IMR-90 (cell line): ENCODE measurements around the gene PCDH1. TPM values are rescaled to one million over a fixed set of nuclear protein-coding genes. Genes with fewer than 3 reads are reported as not detected.

Experiments used
- ATAC-seq: fragments of 200-7000 bp; cut with Tn5 transposase; 2 replicates; pipeline ENCODE4 v1.9.1; 2020; ENCODE audit warnings: low read depth, mild to moderate bottlenecking, moderate library complexity
- BruUV-seq: library from RNA; stranded (reverse); fragments of 400-500 nt; replicated peaks from 2 replicates; lab custom pipeline; 2021; lab: Mats Ljungman, UMichigan
- CTCF ChIA-PET: fragments of 300-600 bp; formaldehyde crosslinking; extraction: SDS; loops from one replicate; lab custom pipeline; 2021; ENCODE audit warnings: antibody characterized with exemption; lab: Yijun Ruan, JAX
- POLR2A ChIA-PET: fragments of 300-600 bp; sonication (Branson Sonifier 250); formaldehyde crosslinking; loops from one replicate; lab custom pipeline; 2022; ENCODE audit warnings: antibody characterized with exemption; ENCODE audit not compliant: unreplicated experiment; lab: Charles Lee
- DNase-seq: peaks from one replicate; pipeline ENCODE4 v3.0.0; 2013
- H2AFZ ChIP-seq: replicated peaks from 2 replicates; pipeline ENCODE3; 2013; ENCODE audit warnings: low read length, mild to moderate bottlenecking; ENCODE audit not compliant: poor library complexity
- H2AK5ac ChIP-seq: 2 replicates; pipeline ENCODE4 v1.6.1; 2013; ENCODE audit warnings: low read depth, low read length, inconsistent platforms
- H2AK9ac ChIP-seq: replicated peaks from 2 replicates; pipeline ENCODE3; 2013; ENCODE audit warnings: mild to moderate bottlenecking, low read depth, low read length, moderate library complexity; ENCODE audit not compliant: poor library complexity
- H2BK120ac ChIP-seq: 2 replicates; pipeline ENCODE4 v1.6.1; 2013; ENCODE audit warnings: low read depth, low read length, inconsistent platforms
- H2BK15ac ChIP-seq: 3 replicates; pipeline ENCODE4 v1.6.1; 2013; ENCODE audit warnings: low read depth, low read length, inconsistent platforms
- H2BK20ac ChIP-seq: 2 replicates; pipeline ENCODE4 v1.6.1; 2013; ENCODE audit warnings: low read depth, mild to moderate bottlenecking, inconsistent platforms, low read length, moderate library complexity
- H2BK5ac ChIP-seq: 2 replicates; pipeline ENCODE4 v1.6.1; 2013; ENCODE audit warnings: mild to moderate bottlenecking, low read depth, low read length, inconsistent platforms; ENCODE audit not compliant: poor library complexity, severe bottlenecking
- H3K14ac ChIP-seq: replicated peaks from 2 replicates; pipeline ENCODE4 v1.6.1; 2013; ENCODE audit warnings: low read depth, low read length, inconsistent platforms
- H3K18ac ChIP-seq: 2 replicates; pipeline ENCODE4 v1.6.1; 2013; ENCODE audit warnings: low read depth, low read length, control low read depth
- H3K23ac ChIP-seq: 2 replicates; pipeline ENCODE4 v1.6.1; 2013; ENCODE audit warnings: low read depth, low read length, inconsistent platforms
- H3K27ac ChIP-seq: 2 replicates; pipeline ENCODE4 v1.5.1; 2013; ENCODE audit warnings: mild to moderate bottlenecking, control low read depth, low read length; ENCODE audit not compliant: insufficient read depth
- H3K27me3 ChIP-seq: 2 replicates; pipeline ENCODE4 v1.6.1; 2013; ENCODE audit warnings: low read length; ENCODE audit not compliant: control insufficient read depth, insufficient read depth
- H3K36me3 ChIP-seq: 2 replicates; pipeline ENCODE4 v1.6.1; 2013; ENCODE audit warnings: low read length, mixed read lengths; ENCODE audit not compliant: control insufficient read depth, insufficient read depth
- H3K4ac ChIP-seq: 2 replicates; pipeline ENCODE4 v1.6.1; 2013; ENCODE audit warnings: low read depth, low read length, inconsistent platforms
- H3K4me1 ChIP-seq: 2 replicates; pipeline ENCODE4 v1.6.1; 2013; ENCODE audit warnings: low read length, mixed read lengths; ENCODE audit not compliant: control insufficient read depth, insufficient read depth
- H3K4me2 ChIP-seq: 2 replicates; pipeline ENCODE4 v1.6.1; 2013; ENCODE audit warnings: low read depth, mild to moderate bottlenecking, control low read depth, low read length, moderate library complexity
- H3K4me3 ChIP-seq: 2 replicates; pipeline ENCODE4 v1.5.1; 2013; ENCODE audit warnings: low read depth, mild to moderate bottlenecking, control low read depth, low read length, moderate library complexity; ENCODE audit not compliant: insufficient read depth
- H3K56ac ChIP-seq: 2 replicates; pipeline ENCODE4 v1.6.1; 2013; ENCODE audit warnings: low read length, inconsistent platforms; ENCODE audit not compliant: insufficient read depth; ENCODE audit errors: extremely low read depth
- H3K79me1 ChIP-seq, 2 experiments: 2 replicates each; pipeline ENCODE4 v1.6.1; 2013; ENCODE audit warnings: low read length in 2 of 2, inconsistent platforms in 1 of 2, low read depth in 1 of 2
- H3K9ac ChIP-seq: 2 replicates; pipeline ENCODE4 v1.6.1; 2013; ENCODE audit warnings: low read depth, low read length, control low read depth
- H3K9me1 ChIP-seq: 2 replicates; pipeline ENCODE4 v1.6.1; 2013; ENCODE audit warnings: low read length, inconsistent platforms; ENCODE audit not compliant: insufficient read depth
- H3K9me3 ChIP-seq: 2 replicates; pipeline ENCODE4 v1.6.1; 2013; ENCODE audit warnings: low read length; ENCODE audit not compliant: control insufficient read depth, insufficient read depth
- H4K20me1 ChIP-seq: 2 replicates; pipeline ENCODE4 v1.6.1; 2013; ENCODE audit warnings: low read length, inconsistent platforms; ENCODE audit not compliant: insufficient read depth
- H4K5ac ChIP-seq: 2 replicates; pipeline ENCODE4 v1.6.1; 2013; ENCODE audit warnings: mild to moderate bottlenecking, low read depth, low read length, control low read depth
- H4K8ac ChIP-seq, 2 experiments: 2 replicates each; pipeline ENCODE4 v1.6.1; 2013; ENCODE audit warnings: low read depth in 2 of 2, low read length in 2 of 2, control low read depth in 1 of 2, inconsistent platforms in 1 of 2
- H4K91ac ChIP-seq: 2 replicates; pipeline ENCODE4 v1.6.1; 2013; ENCODE audit warnings: low read depth, low read length, inconsistent platforms; ENCODE audit not compliant: insufficient read depth
- BHLHE40 ChIP-seq: fragments of 150-350 bp; IDR thresholded peaks from 2 replicates; pipeline ENCODE4 v1.6.1; 2016; ENCODE audit warnings: mild to moderate bottlenecking, low read depth, low read length
- CHD1 ChIP-seq: IDR thresholded peaks from 2 replicates; pipeline ENCODE4 v1.6.1; 2012; ENCODE audit warnings: low read depth, low read length, improper control_type of control experiment
- FOS ChIP-seq: fragments of 150-350 bp; IDR thresholded peaks from 2 replicates; pipeline ENCODE4 v1.6.1; 2016; ENCODE audit warnings: low read depth, low read length
- MAZ ChIP-seq: IDR thresholded peaks from 2 replicates; pipeline ENCODE4 v1.6.1; 2012; ENCODE audit warnings: low read depth, mild to moderate bottlenecking, low read length, improper control_type of control experiment, moderate library complexity, borderline replicate concordance
- NFE2L2 ChIP-seq: fragments of 150-350 bp; IDR thresholded peaks from 2 replicates; pipeline ENCODE4 v1.6.1; 2016; ENCODE audit warnings: low read depth, mild to moderate bottlenecking, low read length
- POLR2A ChIP-seq: IDR thresholded peaks from 2 replicates; pipeline ENCODE4 v1.6.1; 2012; ENCODE audit warnings: mild to moderate bottlenecking, low read depth, low read length
- RAD21 ChIP-seq: IDR thresholded peaks from 2 replicates; pipeline ENCODE4 v1.6.1; 2012; ENCODE audit warnings: low read length, improper control_type of control experiment
- RCOR1 ChIP-seq: IDR thresholded peaks from 2 replicates; pipeline ENCODE4 v1.6.1; 2012; ENCODE audit warnings: mild to moderate bottlenecking, low read length, improper control_type of control experiment; ENCODE audit not compliant: insufficient replicate concordance
- RFX5 ChIP-seq: IDR thresholded peaks from 2 replicates; pipeline ENCODE4 v1.8.0; 2012; ENCODE audit warnings: low read depth, mild to moderate bottlenecking, low read length, moderate library complexity
- SMC3 ChIP-seq: fragments of 150-350 bp; IDR thresholded peaks from 2 replicates; pipeline ENCODE4 v1.6.1; 2016; ENCODE audit warnings: low read depth, mild to moderate bottlenecking, antibody characterized with exemption, low read length, moderate library complexity
- WGBS, 2 experiments: methylation state at CpG; one replicate each; pipeline versions ENCODE4 v1.1.5 to v1.1.7; 2013; ENCODE audit warnings: missing lambda C conversion rate in 2 of 2; ENCODE audit not compliant: insufficient read length in 1 of 2; ENCODE audit errors: extremely low coverage in 2 of 2; 5-methylcytosine and 5-hydroxymethylcytosine counted together
- dilution Hi-C: fragments of 300-500 bp; cut with HindIII; formaldehyde crosslinking; loops from one replicate; pipeline ENCODE4 v1.14.3; 2018; ENCODE audit warnings: low sequenced_read_pairs; ENCODE audit not compliant: unreplicated experiment
- in situ Hi-C: fragments of 300-500 bp; cut with MboI; formaldehyde crosslinking; loops from 3 replicates; pipeline ENCODE4 v1.14.3; 2019; ENCODE audit warnings: low sequenced_read_pairs, inconsistent platforms, mixed read lengths
- intact Hi-C: fragments of 100-400 bp; cut with micrococcal nuclease; formaldehyde crosslinking; loops from 2 replicates; pipeline ENCODE4 v1.10.0; 2022
- polyA plus RNA-seq, 3 experiments: library from polyadenylated mRNA; depleted of rRNA; stranded (reverse); fragments of >200 nt; gene quantifications; 2 replicates each; pipeline ENCODE4 v1.2.3, GENCODE V29; 2012; ENCODE audit warnings: low replicate concordance in 1 of 3
- total RNA-seq: library from RNA; depleted of rRNA; stranded (reverse); fragments of >200 nt; gene quantifications from 2 replicates; pipeline ENCODE4 v1.2.3, GENCODE V29; 2012
- TF ChIP-seq, protein P1 (sequence below): conservative IDR thresholded peaks from 2 replicates; pipeline ENCODE4 v1.5.1; 2012; ENCODE audit warnings: mild to moderate bottlenecking, low read depth, low read length, improper control_type of control experiment
- TF ChIP-seq, protein P2 (sequence below): fragments of 150-350 bp; IDR thresholded peaks from 2 replicates; pipeline ENCODE4 v1.6.1; 2016; ENCODE audit warnings: low read depth, mild to moderate bottlenecking, low read length, moderate library complexity, borderline replicate concordance
- TF ChIP-seq, protein P3 (sequence below): fragments of 150-350 bp; IDR thresholded peaks from 2 replicates; pipeline ENCODE4 v1.6.1; 2017; ENCODE audit warnings: mild to moderate bottlenecking, antibody characterized with exemption, low read length, low read depth

PCDH1 gene
- total and polyA plus RNA-seq, 2 of the 4 experiments (the other 2 are of a cell fraction): 0.74 to 0.90 TPM

DNA sequence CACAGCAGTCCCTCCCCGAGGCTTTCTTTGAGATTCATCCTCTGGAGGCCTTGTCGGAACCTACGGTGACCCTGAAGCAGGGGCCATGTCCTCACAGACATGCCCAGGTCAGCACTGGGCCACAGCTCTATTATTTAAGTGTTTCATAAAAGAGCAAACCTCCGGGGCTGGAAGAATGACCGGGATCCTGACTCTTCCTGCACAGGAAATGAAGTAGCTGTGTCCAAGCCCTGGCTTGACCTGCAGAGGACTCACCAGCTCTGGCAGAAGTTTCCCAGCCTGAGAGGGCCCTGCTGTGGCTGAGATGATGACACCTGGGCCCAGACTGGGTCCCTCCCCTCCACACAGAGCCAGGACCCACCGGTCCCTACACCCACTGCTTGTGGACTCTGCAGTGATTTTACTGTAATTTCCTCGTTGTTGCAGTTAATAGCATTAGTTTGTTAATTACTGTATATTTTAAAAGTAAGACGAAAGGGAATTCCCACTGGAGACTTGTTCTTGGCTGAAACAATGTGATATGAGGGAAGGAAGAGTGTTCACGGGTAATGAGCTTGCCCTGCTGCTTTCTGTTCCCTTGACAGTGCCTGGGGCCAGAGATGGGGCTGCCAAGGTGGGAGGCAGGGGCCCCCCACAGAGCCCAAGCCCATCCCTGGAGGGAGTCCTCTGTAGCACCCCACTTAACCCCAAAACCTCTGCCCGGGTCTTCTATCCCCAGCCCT, 72.2 kb downstream of the PCDH1 start:
- Histone ChIP-seq H3K27ac (no peak overlapping the region), H3K36me3 (no peaks in the 10 kb centered on the region), H2BK120ac (no peak overlapping the region), H3K4me2 (no peak overlapping the region), H3K4ac (no peak overlapping the region), H2BK20ac (no peak overlapping the region), H2AFZ (no peak overlapping the region), H4K5ac (no peak overlapping the region), H2BK5ac (no peak overlapping the region), H3K79me1 (no peaks in the 10 kb centered on the region), H2BK15ac (no peak overlapping the region), H3K9ac (no peak overlapping the region), H3K14ac (no peak overlapping the region), H3K27me3 (peaks cover 84% of the 10 kb centered on the region), H3K18ac (no peak overlapping the region), H3K4me1 (no peaks in the 10 kb centered on the region), H2AK5ac (no peak overlapping the region), H3K56ac (no peak overlapping the region), H4K91ac (no peak overlapping the region), H2AK9ac (no peak overlapping the region), H3K4me3 (no peak overlapping the region), H3K9me3 (no peaks in the 10 kb centered on the region), H4K8ac (no peak overlapping the region), H4K20me1 (no peaks in the 10 kb centered on the region), H3K9me1 (no peaks in the 10 kb centered on the region), H3K23ac (no peak overlapping the region)
- DNase-seq (no peak), ATAC-seq (no peak)
- TF ChIP-seq RFX5: no peak
- TF ChIP-seq SMC3: no peak
- TF ChIP-seq, protein P1, sequence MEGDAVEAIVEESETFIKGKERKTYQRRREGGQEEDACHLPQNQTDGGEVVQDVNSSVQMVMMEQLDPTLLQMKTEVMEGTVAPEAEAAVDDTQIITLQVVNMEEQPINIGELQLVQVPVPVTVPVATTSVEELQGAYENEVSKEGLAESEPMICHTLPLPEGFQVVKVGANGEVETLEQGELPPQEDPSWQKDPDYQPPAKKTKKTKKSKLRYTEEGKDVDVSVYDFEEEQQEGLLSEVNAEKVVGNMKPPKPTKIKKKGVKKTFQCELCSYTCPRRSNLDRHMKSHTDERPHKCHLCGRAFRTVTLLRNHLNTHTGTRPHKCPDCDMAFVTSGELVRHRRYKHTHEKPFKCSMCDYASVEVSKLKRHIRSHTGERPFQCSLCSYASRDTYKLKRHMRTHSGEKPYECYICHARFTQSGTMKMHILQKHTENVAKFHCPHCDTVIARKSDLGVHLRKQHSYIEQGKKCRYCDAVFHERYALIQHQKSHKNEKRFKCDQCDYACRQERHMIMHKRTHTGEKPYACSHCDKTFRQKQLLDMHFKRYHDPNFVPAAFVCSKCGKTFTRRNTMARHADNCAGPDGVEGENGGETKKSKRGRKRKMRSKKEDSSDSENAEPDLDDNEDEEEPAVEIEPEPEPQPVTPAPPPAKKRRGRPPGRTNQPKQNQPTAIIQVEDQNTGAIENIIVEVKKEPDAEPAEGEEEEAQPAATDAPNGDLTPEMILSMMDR: no peak
- no peak for TF ChIP-seq CHD1
- TF ChIP-seq MAZ: no peak
- TF ChIP-seq POLR2A: no peak
- TF ChIP-seq FOS: no peak
- TF ChIP-seq, protein P2, sequence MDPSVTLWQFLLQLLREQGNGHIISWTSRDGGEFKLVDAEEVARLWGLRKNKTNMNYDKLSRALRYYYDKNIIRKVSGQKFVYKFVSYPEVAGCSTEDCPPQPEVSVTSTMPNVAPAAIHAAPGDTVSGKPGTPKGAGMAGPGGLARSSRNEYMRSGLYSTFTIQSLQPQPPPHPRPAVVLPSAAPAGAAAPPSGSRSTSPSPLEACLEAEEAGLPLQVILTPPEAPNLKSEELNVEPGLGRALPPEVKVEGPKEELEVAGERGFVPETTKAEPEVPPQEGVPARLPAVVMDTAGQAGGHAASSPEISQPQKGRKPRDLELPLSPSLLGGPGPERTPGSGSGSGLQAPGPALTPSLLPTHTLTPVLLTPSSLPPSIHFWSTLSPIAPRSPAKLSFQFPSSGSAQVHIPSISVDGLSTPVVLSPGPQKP: no peak
- no peak for TF ChIP-seq RCOR1
- no peak for TF ChIP-seq RAD21
- no peak for TF ChIP-seq NFE2L2
- TF ChIP-seq, protein P3, sequence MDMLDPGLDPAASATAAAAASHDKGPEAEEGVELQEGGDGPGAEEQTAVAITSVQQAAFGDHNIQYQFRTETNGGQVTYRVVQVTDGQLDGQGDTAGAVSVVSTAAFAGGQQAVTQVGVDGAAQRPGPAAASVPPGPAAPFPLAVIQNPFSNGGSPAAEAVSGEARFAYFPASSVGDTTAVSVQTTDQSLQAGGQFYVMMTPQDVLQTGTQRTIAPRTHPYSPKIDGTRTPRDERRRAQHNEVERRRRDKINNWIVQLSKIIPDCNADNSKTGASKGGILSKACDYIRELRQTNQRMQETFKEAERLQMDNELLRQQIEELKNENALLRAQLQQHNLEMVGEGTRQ: no peak
- no peak for TF ChIP-seq BHLHE40
- POLR2A ChIA-PET: no interaction called here
- BruUV-seq: no TSS peak
- intact Hi-C loops: no loop called here
- in situ Hi-C loops: no loop called here
- 33% methylated on average over 1 of the region's 10 CpGs; no CpG with 5 or more reads in 1 of the 2 experiments for WGBS, 2 experiments
- CTCF ChIA-PET: no interaction called here
- dilution Hi-C loops: no loop called here
